Caco-2 (cell line): ENCODE results near the gene PGM1. TPM values are rescaled to one million over a fixed set of nuclear protein-coding genes. Genes with fewer than 3 reads are reported as not detected.

Experiments
- BruUV-seq: library from RNA; stranded (reverse); fragments of 400-500 nt; replicated peaks from 2 replicates; lab custom pipeline; 2021; lab: Mats Ljungman, UMichigan
- CTCF ChIA-PET: fragments of 300-600 bp; sonication (Branson Sonifier 250); formaldehyde crosslinking; loops from one replicate; lab custom pipeline; 2022; ENCODE audit warnings: antibody characterized with exemption; lab: Charles Lee
- POLR2A ChIA-PET: fragments of 300-600 bp; sonication (Branson Sonifier 250); formaldehyde crosslinking; loops from one replicate; lab custom pipeline; 2022; ENCODE audit warnings: antibody characterized with exemption; lab: Charles Lee
- DNase-seq, 2 experiments: peaks; one replicate each; pipeline versions ENCODE4 v3.0.0 to v3.0.0-alpha.2; 2020 to 2022
- H3K27me3 ChIP-seq: replicated peaks from 2 replicates; pipeline ENCODE4 v1.6.0; 2011; ENCODE audit warnings: low read length; ENCODE audit not compliant: control insufficient read depth, insufficient read depth
- H3K36me3 ChIP-seq: 2 replicates; pipeline ENCODE4 v1.5.1; 2011; ENCODE audit warnings: low read length; ENCODE audit not compliant: control insufficient read depth, insufficient read depth
- H3K4me1 ChIP-seq: fragments of 250-450 bp; sonication (Bioruptor Pico); 2 replicates; pipeline ENCODE4 v1.5.1; 2020; ENCODE audit warnings: mild to moderate bottlenecking
- H3K4me3 ChIP-seq: 2 replicates; pipeline ENCODE4 v1.5.1; 2011; ENCODE audit warnings: low read depth, mild to moderate bottlenecking, control low read depth, low read length
- H3K9me3 ChIP-seq: fragments of 250-450 bp; sonication (Bioruptor Pico); 2 replicates; pipeline ENCODE4 v1.5.1; 2020; ENCODE audit warnings: mild to moderate bottlenecking, moderate library complexity
- H3K27ac Mint-ChIP-seq: one replicate; pipeline ENCODE4 v1.8.0; 2022; ENCODE audit warnings: mixed read lengths; ENCODE audit not compliant: unreplicated experiment
- H3K27me3 Mint-ChIP-seq: one replicate; pipeline ENCODE4 v1.8.0; 2022; ENCODE audit warnings: mixed read lengths; ENCODE audit not compliant: insufficient read depth, unreplicated experiment
- H3K36me3 Mint-ChIP-seq: one replicate; pipeline ENCODE4 v1.8.0; 2022; ENCODE audit warnings: mild to moderate bottlenecking, mixed read lengths; ENCODE audit not compliant: insufficient read depth, unreplicated experiment
- H3K4me1 Mint-ChIP-seq: one replicate; pipeline ENCODE4 v1.8.0; 2022; ENCODE audit warnings: low read depth, mixed read lengths; ENCODE audit not compliant: unreplicated experiment
- H3K4me3 Mint-ChIP-seq: one replicate; pipeline ENCODE4 v1.8.0; 2022; ENCODE audit warnings: mild to moderate bottlenecking, moderate library complexity, mixed read lengths; ENCODE audit not compliant: unreplicated experiment
- H3K9me3 Mint-ChIP-seq: one replicate; pipeline ENCODE4 v1.8.0; 2022; ENCODE audit warnings: mixed read lengths; ENCODE audit not compliant: unreplicated experiment
- CTCF ChIP-seq, 2 experiments: fragments of 200-600 bp in 1 of 2; IDR thresholded peaks; 1 replicate in 1 of 2; 2 replicates in 1 of 2; pipeline versions ENCODE4 v1.5.1 to v1.8.0; 2011 to 2022; ENCODE audit warnings: antibody characterized with exemption in 1 of 2, control low read depth in 1 of 2, inconsistent platforms in 1 of 2, low read depth in 1 of 2, low read length in 1 of 2, mild to moderate bottlenecking in 1 of 2, moderate library complexity in 1 of 2; ENCODE audit not compliant: insufficient read depth in 1 of 2, severe bottlenecking in 1 of 2, unreplicated experiment in 1 of 2
- intact Hi-C: fragments of 100-400 bp; cut with micrococcal nuclease; formaldehyde crosslinking; loops from one replicate; pipeline ENCODE4 v1.10.0; 2022; ENCODE audit not compliant: unreplicated experiment
- total RNA-seq: library from RNA; stranded (reverse); gene quantifications from 2 replicates; pipeline ENCODE4 v1.2.3, GENCODE V29; 2022

Gene PGM1
- total RNA-seq, 1 experiment from 2014 or later, result 22.5 TPM

DNA sequence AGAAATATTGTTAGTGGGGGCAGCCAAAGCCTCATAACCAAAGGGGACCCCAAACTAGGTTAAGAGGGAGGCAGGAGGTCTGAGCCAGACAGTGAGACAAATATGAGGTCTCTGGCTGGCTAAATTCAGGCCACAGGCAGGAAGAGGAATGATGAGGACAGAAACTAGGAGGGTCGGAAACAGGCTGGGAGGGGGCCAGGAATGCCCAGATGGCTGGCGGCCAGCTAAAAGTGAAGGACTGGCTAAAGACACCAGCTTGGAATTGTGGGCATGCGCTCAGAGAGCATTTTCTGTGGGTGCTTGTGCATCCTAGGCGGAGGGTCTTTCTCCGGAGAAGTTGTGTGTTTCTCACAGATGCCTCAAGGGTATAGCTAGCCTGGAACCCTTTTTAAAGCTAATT is 77.0 kb downstream of the PGM1 start:
- Histone ChIP-seq H3K4me1 (peaks cover 7% of the 10 kb centered on the region), H3K9me3 (0 out of 2 replicates have a peak, but pooled peaks cover 3% of the 10 kb centered on the region), H3K4me3 (no peak overlapping the region), H3K36me3 (no peaks in the 10 kb centered on the region), H3K27me3 (no peaks in the 10 kb centered on the region)
- ChIA-PET POLR2A (no interaction called here), CTCF (no interaction called here)
- BruUV-seq, result no TSS peak
- no peaks in the 10 kb centered on the region for H3K27me3 Mint-ChIP-seq
- no peaks in the 10 kb centered on the region for H3K36me3 Mint-ChIP-seq
- H3K9me3 Mint-ChIP-seq, result no peaks in the 10 kb centered on the region
- no peak overlapping the region for H3K27ac Mint-ChIP-seq
- no peak for TF ChIP-seq CTCF (IDR thresholded peaks at IDR 0.05; ENCODE audit: insufficient read depth in 1 of 2, low read depth in 1 of 2, low read length in 1 of 2, severe bottlenecking in 1 of 2, unreplicated experiment in 1 of 2)
- intact Hi-C loops, result loop anchor here (5.0 to 10.0 kb wide), 3 partner anchors 53 to 385 kb away; partner anchors contain the start of gene ROR1
- peaks cover 12% of the 10 kb centered on the region for H3K4me1 Mint-ChIP-seq
- no peak for DNase-seq
- no peak overlapping the region for H3K4me3 Mint-ChIP-seq

DNA sequence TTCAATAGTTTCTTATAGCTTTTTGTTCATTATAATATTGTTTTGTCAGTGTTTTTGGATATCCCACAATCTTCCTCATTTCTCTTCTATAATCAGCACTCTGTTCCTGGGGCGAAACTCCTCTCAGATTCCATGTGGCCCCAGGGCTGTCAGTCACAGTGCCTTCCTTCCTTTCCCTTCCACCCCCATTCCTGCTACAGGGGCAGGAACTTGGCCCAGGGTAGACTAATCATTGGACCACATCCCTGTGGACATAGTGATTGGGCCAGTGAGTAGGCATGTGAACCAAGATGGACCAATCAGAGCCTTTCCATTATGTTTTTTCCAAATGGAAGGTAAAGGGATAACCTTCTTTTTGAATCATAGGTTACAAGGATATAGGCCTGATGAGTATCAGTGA is 78.3 kb downstream of the PGM1 start:
- Mint-ChIP-seq H3K4me1 (peaks cover 16% of the 10 kb centered on the region), H3K36me3 (no peaks in the 10 kb centered on the region), H3K27me3 (no peaks in the 10 kb centered on the region), H3K4me3 (no peak overlapping the region), H3K9me3 (no peaks in the 10 kb centered on the region), H3K27ac (no peak overlapping the region)
- BruUV-seq, result no TSS peak
- peaks cover 9% of the 10 kb centered on the region for H3K4me1 ChIP-seq
- H3K27me3 ChIP-seq, result no peaks in the 10 kb centered on the region
- no peaks in the 10 kb centered on the region for H3K36me3 ChIP-seq
- no peak overlapping the region for H3K4me3 ChIP-seq
- H3K9me3 ChIP-seq, result no peaks in the 10 kb centered on the region
- intact Hi-C loops, result loop anchor here (5.0 to 10.0 kb wide), 3 partner anchors 54 to 383 kb away; partner anchors contain the start of gene ROR1
- peak in 1 of 2 experiments; percentile 37 for DNase-seq
- ChIA-PET POLR2A (no interaction called here), CTCF (no interaction called here)
- no peak for TF ChIP-seq CTCF (IDR thresholded peaks at IDR 0.05; ENCODE audit: insufficient read depth in 1 of 2, low read depth in 1 of 2, low read length in 1 of 2, severe bottlenecking in 1 of 2, unreplicated experiment in 1 of 2)

DNA sequence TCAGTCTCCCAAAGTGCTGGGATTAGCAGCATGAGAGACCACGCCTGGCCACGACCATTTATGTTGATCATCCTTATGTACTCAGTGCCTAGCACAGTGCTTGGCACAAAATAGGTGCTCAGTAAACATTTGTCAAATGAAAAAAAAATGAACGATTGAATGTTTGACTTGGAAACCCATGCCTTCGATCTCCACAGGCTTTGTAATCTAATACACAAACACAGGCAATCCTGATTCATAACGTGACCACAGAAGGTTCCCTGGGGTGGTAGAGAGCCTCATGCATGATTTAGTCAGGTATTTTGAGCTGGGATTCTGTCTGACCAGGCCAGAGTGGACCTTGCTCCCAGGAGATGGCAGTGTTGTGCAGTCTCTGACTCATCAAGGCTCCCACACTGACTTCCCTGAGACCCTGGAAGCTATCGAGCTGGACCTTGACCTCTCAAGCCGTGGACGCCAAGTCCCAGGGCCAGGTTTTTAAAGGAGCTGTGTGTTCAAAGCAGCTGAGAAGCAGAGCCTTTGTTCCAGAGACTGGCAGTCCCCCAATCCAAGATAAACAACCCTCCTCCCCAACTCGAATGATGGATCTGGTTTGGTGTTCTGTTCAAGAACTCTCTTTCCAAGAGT is 81.1 kb downstream of the PGM1 start:
- TF ChIP-seq CTCF (IDR thresholded peaks at IDR 0.05; ENCODE audit: insufficient read depth in 1 of 2, low read depth in 1 of 2, low read length in 1 of 2, severe bottlenecking in 1 of 2, unreplicated experiment in 1 of 2), result peak; percentile 38 to 56
- BruUV-seq, result no TSS peak
- Mint-ChIP-seq H3K36me3 (no peaks in the 10 kb centered on the region), H3K4me3 (no peak overlapping the region), H3K27ac (peak overlapping the region; percentile 19), H3K27me3 (no peaks in the 10 kb centered on the region), H3K9me3 (peaks cover 7% of the 10 kb centered on the region), H3K4me1 (peaks cover 16% of the 10 kb centered on the region)
- CTCF ChIA-PET, result interaction anchor here (0.5 to 1.7 kb wide), 17 partner anchors 17 to 1339 kb away, joined by 3 to 28 read pairs (median 4); partner anchors contain the start of gene ROR1
- POLR2A ChIA-PET, result interaction anchor here (0.7 to 1.0 kb wide), 2 partner anchors 44 to 99 kb away, joined by 3 to 4 read pairs; partner anchors contain the start of gene ROR1
- Histone ChIP-seq H3K4me3 (no peak overlapping the region), H3K36me3 (no peaks in the 10 kb centered on the region), H3K9me3 (no peaks in the 10 kb centered on the region), H3K27me3 (no peaks in the 10 kb centered on the region), H3K4me1 (peaks cover 9% of the 10 kb centered on the region)
- DNase-seq, result peak; percentile 83 to 89
- intact Hi-C loops, result loop anchor here (1.0 to 10.0 kb wide), 6 partner anchors 57 to 569 kb away; partner anchors contain the start of gene ROR1
